ENCODE measurements around the gene CXCL8. TPM values are rescaled to one million over a fixed set of nuclear protein-coding genes. Genes with fewer than 3 reads are reported as not detected.

The CXCL8 gene
- total RNA-seq, 1 donor from 2014 or later, result not detected

GRCh38 chr4:73777612-73778011 lies 37.2 kb downstream of the CXCL8 start:
- no peak for DNase-seq
- TF ChIP-seq, protein P1, sequence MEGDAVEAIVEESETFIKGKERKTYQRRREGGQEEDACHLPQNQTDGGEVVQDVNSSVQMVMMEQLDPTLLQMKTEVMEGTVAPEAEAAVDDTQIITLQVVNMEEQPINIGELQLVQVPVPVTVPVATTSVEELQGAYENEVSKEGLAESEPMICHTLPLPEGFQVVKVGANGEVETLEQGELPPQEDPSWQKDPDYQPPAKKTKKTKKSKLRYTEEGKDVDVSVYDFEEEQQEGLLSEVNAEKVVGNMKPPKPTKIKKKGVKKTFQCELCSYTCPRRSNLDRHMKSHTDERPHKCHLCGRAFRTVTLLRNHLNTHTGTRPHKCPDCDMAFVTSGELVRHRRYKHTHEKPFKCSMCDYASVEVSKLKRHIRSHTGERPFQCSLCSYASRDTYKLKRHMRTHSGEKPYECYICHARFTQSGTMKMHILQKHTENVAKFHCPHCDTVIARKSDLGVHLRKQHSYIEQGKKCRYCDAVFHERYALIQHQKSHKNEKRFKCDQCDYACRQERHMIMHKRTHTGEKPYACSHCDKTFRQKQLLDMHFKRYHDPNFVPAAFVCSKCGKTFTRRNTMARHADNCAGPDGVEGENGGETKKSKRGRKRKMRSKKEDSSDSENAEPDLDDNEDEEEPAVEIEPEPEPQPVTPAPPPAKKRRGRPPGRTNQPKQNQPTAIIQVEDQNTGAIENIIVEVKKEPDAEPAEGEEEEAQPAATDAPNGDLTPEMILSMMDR (IDR thresholded peaks at IDR 0.05; ENCODE audit: partially characterized antibody, unreplicated experiment), result no peak
- Mint-ChIP-seq H3K4me3 (ENCODE audit: unreplicated experiment) (no peak overlapping the region), H3K9me3 (ENCODE audit: unreplicated experiment) (no peaks in the 10 kb centered on the region), H3K27ac (ENCODE audit: unreplicated experiment) (no peak overlapping the region), H3K36me3 (ENCODE audit: unreplicated experiment) (no peaks in the 10 kb centered on the region), H3K27me3 (ENCODE audit: unreplicated experiment) (no peaks in the 10 kb centered on the region), H3K4me1 (ENCODE audit: low read depth, unreplicated experiment) (no peaks in the 10 kb centered on the region)

- no peak overlapping the region for H3K4me3 Mint-ChIP-seq (ENCODE audit: unreplicated experiment)
These were observed 39.9 kb downstream of the CXCL8 start for GRCh38 chr4:73780243-73780642.

GRCh38 chr4:73780834-73781233 lies 40.5 kb downstream of the CXCL8 start:
- Mint-ChIP-seq H3K36me3 (ENCODE audit: unreplicated experiment) (no peaks in the 10 kb centered on the region), H3K27ac (ENCODE audit: unreplicated experiment) (no peak overlapping the region), H3K4me1 (ENCODE audit: low read depth, unreplicated experiment) (no peaks in the 10 kb centered on the region), H3K4me3 (ENCODE audit: unreplicated experiment) (no peak overlapping the region), H3K9me3 (ENCODE audit: unreplicated experiment) (no peaks in the 10 kb centered on the region), H3K27me3 (ENCODE audit: unreplicated experiment) (no peaks in the 10 kb centered on the region)
- TF ChIP-seq, protein P1 (IDR thresholded peaks at IDR 0.05; ENCODE audit: partially characterized antibody, unreplicated experiment), result no peak
- no peak for DNase-seq

More at GRCh38 chr4:73780243-73780642, 39.9 kb downstream of the CXCL8 start:
- Mint-ChIP-seq H3K4me1 (ENCODE audit: low read depth, unreplicated experiment) (no peaks in the 10 kb centered on the region), H3K36me3 (ENCODE audit: unreplicated experiment) (no peaks in the 10 kb centered on the region), H3K27me3 (ENCODE audit: unreplicated experiment) (no peaks in the 10 kb centered on the region), H3K9me3 (ENCODE audit: unreplicated experiment) (no peaks in the 10 kb centered on the region), H3K27ac (ENCODE audit: unreplicated experiment) (no peak overlapping the region)
- no peak for DNase-seq
- TF ChIP-seq, protein P1 (IDR thresholded peaks at IDR 0.05; ENCODE audit: partially characterized antibody, unreplicated experiment), result no peak

GRCh38 chr4:73788411-73788810 lies 48.0 kb downstream of the CXCL8 start:
- no peaks in the 10 kb centered on the region for H3K36me3 Mint-ChIP-seq (ENCODE audit: unreplicated experiment)

More at GRCh38 chr4:73788411-73788810, 48.0 kb downstream of the CXCL8 start:
- H3K4me3 Mint-ChIP-seq (ENCODE audit: unreplicated experiment), result no peak overlapping the region
- no peak for DNase-seq
- no peaks in the 10 kb centered on the region for H3K27me3 Mint-ChIP-seq (ENCODE audit: unreplicated experiment)
- no peaks in the 10 kb centered on the region for H3K4me1 Mint-ChIP-seq (ENCODE audit: low read depth, unreplicated experiment)
- TF ChIP-seq, protein P1 (IDR thresholded peaks at IDR 0.05; ENCODE audit: partially characterized antibody, unreplicated experiment), result no peak
- no peak overlapping the region for H3K27ac Mint-ChIP-seq (ENCODE audit: unreplicated experiment)
- H3K9me3 Mint-ChIP-seq (ENCODE audit: unreplicated experiment), result no peaks in the 10 kb centered on the region

Other genes starting within 250 kb of the CXCL8 start
- gene RASSF6, start 120.1 kb upstream of the CXCL8 start, total RNA-seq (ENCODE audit: unreplicated experiment), result not detected
- not detected for gene CXCL6, start 96.1 kb downstream of the CXCL8 start, total RNA-seq (ENCODE audit: unreplicated experiment)
- not detected for gene PF4V1, start 112.7 kb downstream of the CXCL8 start, total RNA-seq (ENCODE audit: unreplicated experiment)
- gene CXCL1, start 128.8 kb downstream of the CXCL8 start, total RNA-seq (ENCODE audit: unreplicated experiment), result not detected
- gene PF4, start 241.5 kb downstream of the CXCL8 start, total RNA-seq (ENCODE audit: unreplicated experiment), result not detected
- not detected for gene PPBP, start 247.6 kb downstream of the CXCL8 start, total RNA-seq (ENCODE audit: unreplicated experiment)

Data from glutamatergic neuron (in vitro differentiated cells).